ENCODE measurements around the gene RAPGEF2.
"Not testable (repeated sequence)": the region's sequence is repeated elsewhere in the genome, so short reads cannot be mapped to it uniquely, and the experiment has no call there.

Gene RAPGEF2

DNA sequence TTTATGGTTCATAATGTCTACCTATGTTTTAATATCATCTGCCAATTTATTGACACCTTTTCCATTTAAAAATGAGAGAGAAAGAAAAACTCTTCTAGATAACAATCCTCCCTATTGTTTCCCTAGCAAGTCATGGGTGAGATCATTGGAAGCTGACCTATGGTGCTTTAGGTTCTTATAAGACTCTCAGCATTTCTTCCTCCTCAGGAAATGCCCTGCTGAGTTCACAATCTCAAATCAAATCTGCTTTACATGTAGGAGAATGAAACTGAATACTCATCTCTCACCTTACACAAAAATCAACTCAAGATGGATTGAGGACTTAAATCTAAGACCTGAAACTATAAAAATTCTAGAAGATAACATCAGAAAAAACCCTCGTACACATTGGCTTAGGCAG, 267.4 kb downstream of the RAPGEF2 start:
- no peak for DNase-seq (ENCODE audit: low spot score)

DNA sequence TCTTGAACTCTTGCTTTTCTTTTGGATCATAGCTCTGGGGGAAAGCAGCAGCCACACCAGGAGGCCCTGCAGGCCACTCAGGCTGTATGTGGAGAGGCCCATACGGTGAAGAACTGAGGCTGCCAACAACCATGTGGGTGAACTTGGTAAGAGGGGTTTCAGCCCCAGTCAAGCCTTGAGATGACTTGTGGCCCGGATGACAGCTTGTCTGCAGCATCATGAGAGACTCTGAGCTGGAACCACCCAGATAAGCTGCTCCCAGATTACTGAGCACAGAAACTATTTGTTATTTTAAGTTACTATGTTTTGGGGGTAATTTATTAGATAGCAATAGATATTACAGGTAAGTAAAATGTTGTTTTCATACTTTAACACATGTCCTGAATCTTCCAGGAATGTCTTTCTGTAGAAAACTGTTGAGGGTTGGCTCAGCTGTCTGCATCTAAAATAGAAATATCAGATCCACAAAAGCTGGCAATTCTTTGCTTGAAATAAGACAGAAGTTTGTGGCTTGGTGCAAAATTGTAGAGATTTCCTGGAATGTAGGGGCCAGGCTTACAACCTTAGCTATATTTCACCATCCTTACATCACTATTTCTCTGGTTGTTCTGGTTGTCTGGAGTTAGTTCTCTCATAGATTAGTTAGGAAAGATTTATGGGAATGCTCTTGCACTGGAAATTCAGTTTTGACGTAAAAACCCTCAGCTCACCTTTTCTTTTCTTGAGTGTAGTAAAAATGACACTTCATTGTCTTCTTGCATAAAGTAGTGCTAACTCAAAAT, 272.1 kb downstream of the RAPGEF2 start:
- DNase-seq (ENCODE audit: low spot score) = peak; percentile 74

DNA sequence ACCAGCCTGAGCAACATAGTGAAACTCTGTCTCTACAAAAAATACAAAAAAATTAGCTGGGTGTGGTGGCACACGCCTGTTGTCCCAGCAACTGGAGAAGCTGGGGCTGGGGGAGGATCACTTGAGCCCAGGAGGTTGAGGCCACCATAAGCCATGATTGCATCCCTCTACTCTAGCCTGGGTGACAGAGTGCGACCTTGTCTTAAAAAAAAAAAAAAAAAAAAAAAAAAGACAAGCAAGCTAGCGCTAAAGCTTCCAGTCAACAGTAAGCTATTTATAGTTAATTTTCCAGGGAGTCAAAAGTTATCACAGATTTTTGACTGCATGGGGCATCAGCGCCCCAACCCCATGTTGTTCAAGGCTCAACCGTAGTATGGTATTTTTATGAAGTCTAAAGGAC, 273.4 kb downstream of the RAPGEF2 start:
- DNase-seq (ENCODE audit: low spot score) = no peak

DNA sequence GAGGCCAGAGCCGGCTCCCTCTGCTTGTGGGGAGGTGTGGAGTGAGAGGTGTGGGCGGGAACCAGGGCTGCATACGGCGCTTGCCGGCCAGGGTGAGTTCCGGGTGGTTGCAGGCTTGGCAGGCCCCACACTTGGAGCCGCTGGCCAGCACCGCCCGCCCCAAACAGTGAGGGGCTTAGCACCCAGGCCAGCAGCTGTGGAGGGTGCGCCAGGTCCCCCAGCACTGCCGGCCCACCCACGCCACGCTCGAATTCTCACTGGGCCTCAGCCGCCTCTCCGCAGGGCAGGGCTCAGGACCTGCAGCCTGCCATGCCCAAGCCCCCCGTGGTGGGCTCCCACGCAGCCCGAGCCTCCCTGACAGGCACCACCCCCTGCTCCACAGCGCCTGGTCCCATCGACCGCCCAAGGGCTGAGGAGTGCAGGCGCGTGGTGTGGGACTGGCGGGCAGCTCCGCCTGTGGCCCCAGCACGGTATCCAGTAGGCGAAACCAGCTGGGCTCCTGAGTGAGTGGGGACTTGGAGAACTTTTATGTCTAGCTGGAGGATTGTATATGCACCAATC, 275.3 kb downstream of the RAPGEF2 start:
- no peak for DNase-seq (ENCODE audit: low spot score)

DNA sequence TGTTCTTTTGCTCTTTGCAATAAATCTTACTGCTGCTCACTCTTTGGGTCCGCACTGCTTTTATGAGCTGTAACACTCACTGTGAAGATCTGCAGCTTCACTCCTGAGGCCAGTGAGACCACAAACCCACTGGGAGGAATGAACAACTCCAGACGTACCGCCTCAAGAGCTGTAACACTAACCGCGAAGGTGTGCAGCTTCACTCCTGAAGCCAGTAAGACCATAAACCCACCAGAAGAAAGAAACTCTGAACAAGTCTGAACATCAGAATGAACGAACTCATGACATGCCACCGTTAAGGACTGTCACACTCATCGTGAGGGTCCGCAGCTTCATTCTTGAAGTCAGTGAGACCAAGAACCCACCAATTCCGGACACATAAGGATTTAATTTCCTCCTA, 276.2 kb downstream of the RAPGEF2 start:
- DNase-seq (ENCODE audit: low spot score) = not testable (repeated sequence)

DNA sequence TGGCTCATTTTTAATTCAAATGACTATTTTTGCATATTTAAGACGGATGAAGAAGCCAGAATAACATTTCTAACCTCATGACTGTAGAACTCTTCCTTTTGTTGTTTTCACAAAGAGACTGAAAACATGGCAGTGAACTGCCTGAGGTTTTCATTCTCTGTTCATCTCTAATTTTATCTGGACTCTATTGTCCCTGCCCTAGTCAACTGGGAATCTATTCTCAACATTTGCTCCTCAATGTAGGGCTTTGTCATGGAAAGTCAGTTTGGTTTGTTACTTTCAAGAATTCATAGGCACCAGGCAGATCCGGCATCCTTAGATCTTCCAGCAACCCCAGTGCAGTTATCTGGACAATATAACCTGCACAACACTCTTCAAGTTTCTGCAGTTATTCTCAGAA, 277.0 kb downstream of the RAPGEF2 start:
- DNase-seq (ENCODE audit: low spot score) = no peak

DNA sequence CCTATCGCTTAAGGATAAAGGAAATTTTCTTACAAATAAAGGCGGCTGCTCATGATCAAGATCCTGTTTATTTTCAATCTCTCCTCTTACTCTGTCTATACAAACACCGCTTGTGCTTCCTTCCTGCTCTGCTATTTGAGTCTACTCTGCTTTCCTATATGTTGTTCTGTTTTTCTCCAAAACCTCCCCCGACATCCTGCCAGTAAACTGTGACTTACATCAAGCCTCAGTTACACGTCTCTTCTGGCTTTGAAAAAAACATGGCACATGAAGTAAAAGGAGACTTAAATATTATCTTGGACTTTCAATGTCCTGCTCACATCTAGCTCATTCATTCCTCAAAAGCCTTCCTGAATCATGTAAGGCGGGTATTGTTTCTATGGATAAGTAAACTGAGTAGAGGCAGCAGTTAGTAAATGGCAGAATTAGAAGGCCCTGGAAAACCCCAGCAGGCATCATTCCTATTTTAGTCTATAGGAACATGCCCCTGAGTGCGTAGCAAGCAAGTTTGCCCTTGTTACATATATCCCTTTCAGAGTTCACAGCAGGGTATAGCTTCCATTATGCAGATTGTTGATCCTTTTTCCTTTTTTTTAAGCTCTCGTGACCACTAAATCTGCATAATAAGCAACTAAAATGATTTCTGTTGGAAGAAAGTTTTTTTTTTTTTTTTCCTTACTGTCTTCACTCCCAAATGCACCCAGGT, 280.1 kb downstream of the RAPGEF2 start:
- no peak for DNase-seq (ENCODE audit: low spot score)

DNA sequence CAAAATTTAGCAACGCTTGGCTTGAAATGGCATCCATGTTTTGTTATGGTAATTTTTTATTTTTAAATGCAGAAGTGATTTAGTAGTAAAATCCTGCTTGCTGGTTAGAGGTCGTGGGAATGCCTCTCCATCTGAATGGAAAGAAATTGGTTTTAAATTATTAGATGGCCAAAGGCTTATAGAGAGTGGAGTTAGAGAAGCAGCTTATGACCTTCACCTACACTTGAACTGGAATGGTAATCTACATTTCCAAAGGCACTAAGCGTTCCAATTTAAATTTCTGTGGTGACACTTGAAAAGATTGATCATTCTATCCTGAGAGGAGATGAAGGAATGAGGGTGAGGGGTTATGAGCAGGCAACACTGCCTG, 280.7 kb downstream of the RAPGEF2 start:
- DNase-seq (ENCODE audit: low spot score) = no peak

DNA sequence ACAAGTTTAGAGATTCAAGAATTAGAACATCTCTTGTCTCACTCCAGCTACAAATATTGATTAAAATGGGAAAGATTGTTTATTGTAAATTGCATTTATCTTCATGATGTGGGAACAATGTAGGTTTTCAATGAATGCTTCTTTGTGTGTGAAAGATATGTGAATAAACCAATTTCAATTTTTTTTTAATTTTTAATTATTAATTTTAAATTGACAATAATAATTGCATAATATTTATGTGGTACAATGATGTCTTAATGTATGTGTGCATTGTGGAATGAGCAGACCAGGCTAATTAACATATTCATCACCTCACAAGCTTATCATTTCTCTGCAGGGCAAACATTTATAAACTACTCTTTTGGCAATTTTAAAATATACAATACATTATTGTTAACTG, 281.1 kb downstream of the RAPGEF2 start:
- no peak for DNase-seq (ENCODE audit: low spot score)

DNA sequence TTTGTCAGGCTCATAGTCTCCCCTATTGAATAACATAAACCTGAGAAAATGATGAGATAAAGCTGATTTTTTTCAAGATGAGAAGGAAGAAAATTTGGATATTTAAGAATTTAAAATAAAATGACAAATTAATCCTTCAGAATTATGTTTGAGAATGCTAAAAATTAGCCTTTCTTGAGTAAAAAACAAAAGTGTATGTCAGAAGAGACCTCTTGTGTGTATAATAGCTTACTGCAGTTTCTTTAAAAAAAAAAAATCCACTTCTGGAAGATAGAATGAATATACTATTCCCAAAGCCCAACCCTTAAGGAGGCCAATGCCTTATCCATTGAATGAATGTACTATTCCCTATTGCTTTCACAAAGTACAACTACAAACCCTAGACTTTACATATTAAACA, 281.8 kb downstream of the RAPGEF2 start:
- DNase-seq (ENCODE audit: low spot score) = no peak

DNA sequence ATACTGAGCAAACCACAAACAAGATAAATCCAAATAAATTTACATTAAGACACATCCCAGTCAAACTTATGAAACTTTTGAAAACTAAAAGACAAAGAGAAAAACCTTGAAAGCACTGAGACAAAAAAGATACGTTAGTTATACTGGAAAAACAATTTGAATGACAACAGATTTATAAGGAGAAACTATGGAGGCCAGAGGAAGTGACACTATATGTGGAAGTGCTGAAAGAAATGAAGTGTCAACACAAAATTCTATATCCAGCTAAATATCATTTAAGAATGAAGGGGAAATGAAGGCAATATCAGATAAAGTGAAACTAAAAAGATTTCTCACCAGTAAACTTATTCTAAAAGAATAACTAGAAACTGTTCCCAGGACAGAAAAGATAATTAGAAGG, 283.7 kb downstream of the RAPGEF2 start:
- DNase-seq (ENCODE audit: low spot score) = no peak

DNA sequence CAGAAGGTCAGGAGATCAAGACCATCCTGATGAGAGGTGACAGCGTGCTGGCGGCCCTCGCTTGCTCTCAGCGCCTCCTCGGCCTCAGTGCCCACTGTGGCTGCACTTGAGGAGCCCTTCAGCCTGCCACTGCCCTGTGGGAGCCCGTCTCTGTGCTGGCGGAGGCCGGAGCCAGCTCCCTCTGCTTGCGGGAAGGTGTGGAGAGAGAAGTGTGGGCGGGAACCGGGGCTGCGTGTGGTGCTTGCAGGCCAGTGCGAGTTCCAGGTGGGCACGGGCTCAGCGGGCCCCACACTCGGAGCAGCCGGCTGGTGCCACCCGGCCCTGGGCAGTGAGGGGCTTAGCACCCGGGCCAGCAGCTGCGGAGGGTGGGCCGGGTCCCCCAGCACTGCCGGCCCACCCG, 286.9 kb downstream of the RAPGEF2 start:
- no peak for DNase-seq (ENCODE audit: low spot score)

DNA sequence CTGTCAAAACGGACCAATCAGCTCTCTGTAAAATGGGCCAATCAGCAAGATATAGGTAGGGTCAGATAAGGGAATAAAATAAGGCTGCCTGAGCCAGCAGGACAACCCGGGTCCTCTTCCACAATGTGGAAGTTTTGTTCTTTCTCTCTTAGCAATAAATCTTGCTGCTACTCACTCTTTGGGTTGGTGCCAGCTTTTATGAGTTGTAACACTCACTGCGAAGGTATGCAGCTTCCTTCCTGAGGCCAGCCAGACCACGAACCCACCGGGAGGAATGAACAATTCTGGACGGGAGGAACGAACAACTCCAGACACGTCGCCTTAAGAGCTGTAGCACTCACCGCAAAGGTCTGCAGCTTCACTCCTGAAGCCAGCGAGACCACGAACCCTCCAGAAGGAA, 287.8 kb downstream of the RAPGEF2 start:
- DNase-seq (ENCODE audit: low spot score) = peak; percentile 30

DNA sequence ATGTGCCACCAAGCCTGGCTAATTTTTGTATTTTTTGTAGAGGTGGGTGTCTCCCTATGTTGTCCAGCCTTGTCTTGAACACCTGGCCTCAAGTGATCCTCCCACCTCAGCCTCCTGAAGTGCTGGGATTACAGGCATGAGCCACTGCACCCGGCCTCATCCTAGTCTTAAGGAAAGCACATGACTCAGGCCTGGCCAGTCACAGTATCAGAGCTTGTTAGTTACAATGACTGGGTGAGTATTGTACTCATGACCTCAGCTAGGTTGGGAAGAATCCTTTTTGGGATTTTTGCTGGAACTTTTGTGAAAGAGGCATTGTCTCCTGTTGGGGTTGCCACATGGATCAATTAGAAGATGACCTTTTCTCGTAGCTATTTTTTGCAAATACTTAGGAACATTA, 292.8 kb downstream of the RAPGEF2 start:
- DNase-seq (ENCODE audit: low spot score) = peak; percentile 17

DNA sequence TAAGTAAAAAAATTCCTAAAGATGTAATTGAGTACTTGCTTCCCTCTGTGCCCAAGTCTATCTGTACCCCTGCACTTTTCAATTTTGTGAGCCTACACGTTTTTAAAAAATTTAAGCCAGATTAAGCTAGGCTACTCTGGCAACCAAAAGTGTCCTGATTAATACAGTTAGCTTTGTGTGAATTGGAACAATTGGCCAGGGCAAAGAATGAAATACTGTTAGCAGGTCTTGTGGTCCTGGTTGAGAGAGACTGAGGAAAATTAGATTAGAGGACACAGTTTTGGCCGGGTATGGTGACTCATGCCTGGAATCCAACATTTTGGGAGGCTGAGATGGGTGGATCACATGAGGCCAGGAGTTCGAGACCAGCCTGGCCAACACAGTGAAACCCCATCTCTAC, 293.3 kb downstream of the RAPGEF2 start:
- DNase-seq (ENCODE audit: low spot score) = no peak

DNA sequence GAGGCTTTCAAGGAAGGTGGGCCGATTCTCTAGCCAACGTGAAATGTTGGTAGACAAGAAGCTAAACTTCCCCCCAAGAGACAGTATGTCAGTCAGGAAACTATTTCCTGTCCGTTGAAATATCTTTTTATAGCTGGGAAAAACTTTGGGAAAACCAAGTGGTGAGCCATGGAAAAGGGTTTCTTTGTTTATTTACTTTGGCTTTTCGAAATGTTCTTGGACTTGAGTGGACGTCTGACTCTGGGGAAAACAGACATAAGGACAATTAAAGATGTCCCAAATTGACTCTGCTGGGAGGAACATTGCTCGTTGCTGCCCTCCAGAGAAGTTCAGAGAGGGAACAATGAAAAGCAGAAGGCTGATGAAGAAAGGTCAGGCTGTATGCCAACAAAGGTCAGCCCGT, 295.4 kb downstream of the RAPGEF2 start:
- peak; percentile 20 for DNase-seq (ENCODE audit: low spot score)

DNA sequence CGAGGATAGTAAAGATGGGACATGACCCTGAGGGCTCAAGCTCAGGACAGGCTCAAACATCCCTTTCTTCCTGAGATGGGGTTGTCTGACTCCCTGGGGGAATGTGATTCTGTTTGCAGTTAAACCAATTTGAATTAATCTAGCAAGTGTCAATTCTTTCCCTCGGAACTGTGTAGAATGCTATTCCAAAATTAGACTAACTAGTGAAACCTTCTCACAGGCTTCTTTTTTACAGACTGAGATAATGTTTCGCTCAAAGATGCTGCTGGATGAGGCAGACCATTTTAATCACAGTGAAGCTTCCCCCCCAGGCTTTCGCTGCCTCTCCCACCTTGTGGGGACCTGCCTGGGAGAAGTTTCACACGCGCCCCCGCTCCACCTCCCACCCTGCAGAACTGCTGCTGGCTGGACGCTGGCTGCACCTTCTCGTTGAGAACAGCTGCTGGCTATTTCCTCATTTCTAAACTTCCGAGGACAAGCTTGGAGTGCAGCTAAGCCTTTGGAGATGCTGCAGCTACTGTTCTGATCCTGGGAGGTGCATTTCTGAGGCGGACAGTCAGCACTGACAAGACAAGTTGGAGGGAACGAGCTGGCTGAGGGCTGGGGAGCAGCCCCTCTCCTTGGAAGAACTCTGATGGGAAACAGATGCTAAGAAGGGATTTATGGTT, 297.8 kb downstream of the RAPGEF2 start:
- peak; percentile 55 for DNase-seq (ENCODE audit: low spot score)

DNA sequence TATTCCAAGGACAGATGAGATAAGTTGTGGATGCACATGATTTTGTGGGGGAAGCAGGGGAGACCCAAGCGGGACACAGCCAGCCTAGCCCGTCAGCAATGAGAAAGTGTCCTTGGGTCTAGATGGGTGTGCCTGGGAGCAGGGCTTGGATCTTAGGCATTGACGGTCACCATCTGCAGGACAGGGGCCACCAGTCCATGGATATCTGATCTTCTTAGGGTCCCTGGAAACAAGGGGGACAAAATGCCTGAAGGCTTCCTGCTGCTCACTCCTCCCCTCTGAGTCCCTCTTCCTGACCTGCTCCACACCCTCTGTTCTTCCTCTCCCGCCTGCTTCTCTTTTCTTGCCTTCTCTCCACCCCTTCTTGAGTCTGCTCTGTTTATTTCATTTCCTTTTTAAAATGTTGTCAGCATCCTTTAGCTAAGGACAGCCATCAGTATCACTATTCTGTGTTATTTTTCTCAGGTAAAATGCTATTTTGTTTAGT, 298.4 kb downstream of the RAPGEF2 start:
- DNase-seq (ENCODE audit: low spot score) = peak; percentile 12

DNA sequence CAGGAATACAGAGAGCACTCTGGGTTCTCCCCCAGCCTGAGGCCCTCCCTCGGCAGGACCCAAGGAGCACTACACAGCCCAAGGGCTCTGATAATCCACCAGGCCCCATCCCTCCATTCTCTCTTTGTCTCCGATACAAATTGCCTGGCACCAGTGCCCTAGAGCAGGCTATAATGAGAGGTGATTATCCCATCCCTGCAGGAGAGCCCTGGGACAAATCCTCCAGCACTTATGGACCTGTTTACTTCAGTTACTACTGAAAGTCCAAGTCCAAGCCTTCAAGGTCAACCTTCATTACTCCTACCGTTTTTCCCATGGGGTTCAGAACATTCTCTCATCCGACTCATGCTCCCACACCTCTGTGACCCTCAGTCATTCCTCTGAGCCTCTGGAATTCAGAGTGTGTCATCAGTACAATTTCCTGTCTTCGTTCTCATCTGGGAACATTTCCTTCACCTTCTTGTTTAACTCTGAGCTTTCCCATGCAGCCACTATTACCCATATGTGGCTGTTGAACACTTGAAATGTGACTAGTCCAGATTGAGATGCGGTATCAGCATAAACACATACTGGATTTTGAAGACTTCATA, 299.0 kb downstream of the RAPGEF2 start:
- peak; percentile 57 for DNase-seq (ENCODE audit: low spot score)
